ENCODE data around the gene ZFYVE16.
"Not testable (repeated sequence)": the region's sequence is repeated elsewhere in the genome, so short reads cannot be mapped to it uniquely, and the experiment has no call there.

ZFYVE16 gene

GRCh38 chr5:80409367-80409966 lies 1.6 kb downstream of the ZFYVE16 start:
- no peak for DNase-seq (ENCODE audit: low read depth in 2 of 2)

GRCh38 chr5:80411589-80412219 lies 3.8 kb downstream of the ZFYVE16 start:
- no peak for DNase-seq (ENCODE audit: low read depth in 2 of 2)

- no peak for DNase-seq (ENCODE audit: low read depth in 2 of 2)
Observed at GRCh38 chr5:80414113-80414512, 6.2 kb downstream of the ZFYVE16 start.

GRCh38 chr5:80417973-80418372 lies 10.1 kb downstream of the ZFYVE16 start:
- no peak for DNase-seq (ENCODE audit: low read depth in 2 of 2)

GRCh38 chr5:80424365-80424764 lies 16.5 kb downstream of the ZFYVE16 start:
- not testable (repeated sequence) for DNase-seq (ENCODE audit: low read depth in 2 of 2)

GRCh38 chr5:80435476-80435875 lies 27.6 kb downstream of the ZFYVE16 start:
- no peak for DNase-seq (ENCODE audit: low read depth in 2 of 2)

GRCh38 chr5:80437326-80437725 lies 29.5 kb downstream of the ZFYVE16 start:
- DNase-seq (ENCODE audit: low read depth in 2 of 2), result no peak

GRCh38 chr5:80438739-80439138 lies 30.9 kb downstream of the ZFYVE16 start:
- no peak for DNase-seq (ENCODE audit: low read depth in 2 of 2)

- no peak for DNase-seq (ENCODE audit: low read depth in 2 of 2)
Observed at GRCh38 chr5:80439213-80439612, 31.3 kb downstream of the ZFYVE16 start.

- DNase-seq (ENCODE audit: low read depth in 2 of 2), result no peak
Observed at GRCh38 chr5:80442742-80443141, 34.9 kb downstream of the ZFYVE16 start.

- DNase-seq (ENCODE audit: low read depth in 2 of 2), result no peak
Observed at GRCh38 chr5:80453366-80453765, 45.5 kb downstream of the ZFYVE16 start.

GRCh38 chr5:80463269-80463668 lies 55.4 kb downstream of the ZFYVE16 start:
- no peak for DNase-seq (ENCODE audit: low read depth in 2 of 2)

- DNase-seq (ENCODE audit: low read depth in 2 of 2), result no peak
Observed at GRCh38 chr5:80466669-80467485, 59.0 kb downstream of the ZFYVE16 start.

- no peak for DNase-seq (ENCODE audit: low read depth in 2 of 2)
Observed at GRCh38 chr5:80468131-80468530, 60.3 kb downstream of the ZFYVE16 start.

- DNase-seq (ENCODE audit: low read depth in 2 of 2), result not testable (repeated sequence)
Observed at GRCh38 chr5:80470631-80471030, 62.8 kb downstream of the ZFYVE16 start.

GRCh38 chr5:80474929-80475328 lies 67.1 kb downstream of the ZFYVE16 start:
- DNase-seq (ENCODE audit: low read depth in 2 of 2), result no peak

GRCh38 chr5:80479713-80480112 lies 71.8 kb downstream of the ZFYVE16 start:
- no peak for DNase-seq (ENCODE audit: low read depth in 2 of 2)

GRCh38 chr5:80480354-80480753 lies 72.5 kb downstream of the ZFYVE16 start:
- DNase-seq (ENCODE audit: low read depth in 2 of 2), result no peak

GRCh38 chr5:80481019-80481893 lies 73.4 kb downstream of the ZFYVE16 start:
- peak in 1 of 2 experiments; percentile 14 for DNase-seq (ENCODE audit: low read depth in 2 of 2)

GRCh38 chr5:80482578-80482977 lies 74.7 kb downstream of the ZFYVE16 start:
- DNase-seq (ENCODE audit: low read depth in 2 of 2), result no peak

GRCh38 chr5:80483636-80484232 lies 75.9 kb downstream of the ZFYVE16 start:
- DNase-seq (ENCODE audit: low read depth in 2 of 2), result no peak

- no peak for DNase-seq (ENCODE audit: low read depth in 2 of 2)
Observed at GRCh38 chr5:80487444-80487828, 79.6 kb downstream of the ZFYVE16 start.
